Right forelimb (tissue), 1 donor: ENCODE measurements around the gene TEAD4.

Experiments used
- DNase-seq: peaks from one replicate; pipeline ENCODE4 v3.0.0-alpha.2; 2018

The TEAD4 gene

DNA sequence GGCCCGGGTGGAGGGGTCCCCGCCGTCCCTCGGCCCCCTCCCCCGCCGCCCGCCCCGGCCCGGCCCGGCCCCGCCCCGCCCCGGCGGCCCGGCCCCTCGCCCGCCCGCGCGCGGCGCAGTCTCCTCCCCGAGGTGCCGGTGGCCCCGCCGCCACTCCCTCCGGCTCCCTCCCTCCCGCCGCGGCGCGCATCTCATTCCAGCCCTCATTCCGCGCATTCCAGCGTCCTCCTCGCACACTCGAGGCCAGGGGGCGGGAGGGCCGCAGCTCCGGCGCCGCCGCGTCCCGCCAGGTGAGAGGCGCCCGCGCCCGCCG, at the start of gene TEAD4:
TEAD4 (plus strand) TSS at position 206 of the 313 bp plus-strand sequence.
- no peak for DNase-seq

- no peak for DNase-seq
Measured at GRCh38 chr12:2912216-2912575, 47.0 kb upstream of the TEAD4 start.

- no peak for DNase-seq
Measured at GRCh38 chr12:2919249-2919648, 39.9 kb upstream of the TEAD4 start.

GRCh38 chr12:2922329-2922728, 36.9 kb upstream of the TEAD4 start:
- no peak for DNase-seq

DNA sequence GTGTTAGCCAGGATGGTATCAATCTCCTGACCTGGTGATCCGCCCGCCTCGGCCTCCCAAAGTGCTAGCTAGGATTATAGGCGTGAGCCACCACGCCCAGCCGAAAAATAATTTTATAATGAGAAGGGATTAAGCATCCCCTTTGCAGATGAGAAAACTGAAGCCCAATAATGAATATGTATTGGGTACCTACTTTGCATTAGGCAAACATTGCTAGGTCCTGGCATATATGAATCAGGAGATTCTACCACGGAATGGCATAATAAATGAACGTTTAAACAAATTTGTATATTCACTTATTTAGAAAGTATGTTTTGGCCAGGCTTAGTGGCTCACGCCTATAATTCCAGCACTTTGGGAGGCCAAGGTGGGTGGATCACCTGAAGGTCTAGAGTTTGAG, 36.1 kb upstream of the TEAD4 start:
- no peak for DNase-seq

DNA sequence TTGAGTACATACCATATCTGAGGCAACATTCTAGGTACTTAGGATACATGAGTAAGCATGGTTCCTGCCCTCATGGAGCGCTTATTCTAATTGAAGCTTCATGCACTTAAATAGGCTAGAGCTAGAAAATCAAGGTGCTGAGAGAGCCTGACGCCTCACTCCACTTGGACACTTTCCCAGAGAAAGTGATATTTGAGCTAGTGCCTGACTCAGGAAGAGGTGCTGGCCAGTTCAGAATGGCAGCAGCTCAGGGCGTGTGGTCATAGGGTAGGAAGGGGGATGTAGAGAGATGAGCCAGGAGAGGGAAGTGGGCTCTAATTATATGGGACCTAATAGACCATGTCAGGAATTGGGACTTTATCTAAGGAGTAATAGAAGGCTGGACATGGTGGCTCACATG, 35.2 kb upstream of the TEAD4 start:
- DNase-seq: no peak

DNA sequence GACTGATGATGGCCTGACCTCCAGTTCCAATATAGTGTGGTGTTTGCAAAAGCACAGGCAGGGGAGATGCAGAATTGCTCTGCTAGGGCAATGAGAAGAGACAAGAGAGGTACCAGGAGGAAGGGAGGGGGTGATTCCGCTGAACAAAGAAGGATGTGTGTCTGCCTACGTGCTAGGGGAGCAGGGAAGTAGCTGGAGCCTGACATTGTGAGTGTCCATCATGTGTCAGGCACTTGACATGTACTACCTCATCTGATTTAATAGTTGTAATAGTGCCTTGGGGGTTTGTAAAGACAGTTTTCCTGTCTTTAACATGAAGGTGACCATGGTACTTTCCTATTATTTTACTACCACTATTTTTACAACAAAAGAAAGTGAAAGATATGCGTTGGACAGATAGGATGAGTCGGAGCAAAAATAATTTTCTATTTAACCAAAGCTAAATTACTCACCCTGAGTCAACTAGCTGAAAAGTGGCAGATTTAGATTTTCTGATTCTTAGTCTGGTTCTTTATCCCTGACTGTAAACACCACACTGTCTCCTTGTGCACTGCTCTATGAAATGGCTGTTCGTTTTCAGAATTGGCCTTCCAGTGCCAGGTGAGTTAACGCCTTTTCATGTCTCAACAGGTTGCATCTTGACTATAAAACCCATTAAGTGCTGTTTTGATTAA, 33.7 kb upstream of the TEAD4 start:
- DNase-seq: no peak

GRCh38 chr12:2930865-2931264, 28.3 kb upstream of the TEAD4 start:
- no peak for DNase-seq

GRCh38 chr12:2933586-2933985, 25.6 kb upstream of the TEAD4 start:
- no peak for DNase-seq

DNA sequence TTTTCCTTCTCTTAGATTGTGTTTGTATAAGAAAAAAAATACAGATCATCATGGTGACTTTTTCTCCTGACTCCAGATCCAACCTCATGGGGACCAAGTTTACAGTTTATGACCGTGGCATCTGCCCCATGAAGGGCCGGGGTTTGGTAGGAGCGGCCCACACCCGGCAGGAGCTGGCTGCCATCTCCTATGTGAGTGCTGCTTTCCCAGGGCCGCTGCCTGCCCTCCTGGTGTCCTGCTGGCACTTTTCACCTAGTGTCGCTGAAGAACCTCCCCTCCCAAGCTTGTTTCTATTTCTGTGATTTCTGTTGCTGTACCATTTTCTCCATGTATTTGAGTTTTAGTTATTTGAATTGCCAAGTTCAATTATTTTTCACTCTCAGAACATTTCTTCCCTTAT, 24.8 kb upstream of the TEAD4 start:
- no peak for DNase-seq

DNA sequence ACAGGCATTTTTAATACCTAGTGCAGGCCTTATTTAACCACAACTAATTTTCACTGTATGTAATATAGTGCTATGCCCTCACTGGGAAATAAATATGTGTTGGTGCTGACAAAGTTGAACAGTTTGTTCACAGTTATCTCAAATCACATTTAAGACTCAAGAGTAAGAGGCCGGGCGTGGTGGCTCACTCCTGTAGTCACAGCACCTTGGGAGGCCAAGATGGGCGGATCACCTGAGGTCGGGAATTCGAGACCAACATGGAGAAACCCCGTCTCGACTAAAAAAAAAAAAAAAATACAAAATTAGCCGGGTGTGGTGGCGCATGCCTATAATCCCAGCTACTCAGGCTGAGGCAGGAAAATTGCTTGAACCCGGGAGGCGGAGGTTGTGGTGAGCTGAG, 22.9 kb upstream of the TEAD4 start:
- DNase-seq: no peak

GRCh38 chr12:2937500-2937899, 21.7 kb upstream of the TEAD4 start:
- no peak for DNase-seq

DNA sequence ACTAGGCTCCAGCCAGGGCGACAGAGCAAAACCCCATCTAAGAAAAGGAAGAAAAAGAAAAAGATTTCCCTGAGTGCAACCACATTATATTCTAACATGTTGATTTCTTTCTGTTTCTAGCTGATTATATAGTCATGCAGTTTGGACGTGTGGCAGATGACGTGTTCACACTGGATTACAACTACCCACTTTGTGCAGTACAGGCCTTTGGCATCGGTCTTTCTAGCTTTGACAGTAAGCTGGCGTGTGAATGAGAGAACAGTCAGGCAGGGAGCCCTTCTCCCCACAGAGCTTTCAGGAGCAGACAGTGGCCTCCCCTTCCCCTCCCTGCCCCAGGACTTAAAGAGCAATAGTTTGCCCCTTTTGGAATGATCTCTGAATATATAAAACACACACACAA, 20.0 kb upstream of the TEAD4 start:
- DNase-seq: no peak

- no peak for DNase-seq
Measured at GRCh38 chr12:2940564-2940963, 18.6 kb upstream of the TEAD4 start.

DNA sequence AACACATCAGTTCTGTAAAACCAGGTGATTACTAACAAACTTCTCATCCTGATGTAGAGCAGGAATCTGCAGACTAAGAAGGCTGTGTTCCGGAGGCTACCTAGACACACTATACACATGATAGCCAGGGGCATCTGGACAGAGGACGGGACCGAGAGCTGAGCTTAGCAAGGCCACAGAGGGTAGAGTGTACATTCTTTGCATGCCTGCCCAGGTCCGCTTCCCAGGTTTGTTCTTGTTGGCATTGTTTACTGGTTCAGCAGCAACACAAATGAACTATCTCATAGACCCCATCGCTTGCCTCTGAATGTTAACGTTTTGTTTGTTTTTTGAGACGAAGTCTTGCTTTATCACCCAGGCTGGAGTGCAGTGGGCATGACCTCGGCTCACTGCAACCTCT, 17.7 kb upstream of the TEAD4 start:
- no peak for DNase-seq

- peak; percentile 52 for DNase-seq
Measured at GRCh38 chr12:2944401-2945047, 14.7 kb upstream of the TEAD4 start.

GRCh38 chr12:2949411-2949810, 9.8 kb upstream of the TEAD4 start:
- no peak for DNase-seq

- DNase-seq: no peak
Measured at GRCh38 chr12:2955888-2956287, 3.3 kb upstream of the TEAD4 start.

GRCh38 chr12:2957816-2958431, 1.3 kb upstream of the TEAD4 start:
- DNase-seq: no peak

- DNase-seq: peak; percentile 80
Measured at GRCh38 chr12:2958432-2959191, 585 bp upstream of the TEAD4 start.

- DNase-seq: peak; percentile 67
Measured at GRCh38 chr12:2959505-2960389, 550 bp downstream of the TEAD4 start.

- no peak for DNase-seq
Measured at GRCh38 chr12:2960390-2960956, 1.3 kb downstream of the TEAD4 start.
